Fibroblast of pulmonary artery (primary cell): ENCODE results near the gene TBC1D22B.

Experiments used
- DNase-seq: peaks from one replicate; pipeline ENCODE4 v3.0.0-alpha.2; 2010; ENCODE audit warnings: low read depth
- H3K4me3 ChIP-seq: replicated peaks from 2 replicates; pipeline ENCODE4 v1.5.1; 2011; ENCODE audit warnings: low read depth, mild to moderate bottlenecking, control low read depth, low read length, moderate library complexity
- TF ChIP-seq, protein P1 (sequence below): IDR thresholded peaks from 2 replicates; pipeline ENCODE4 v1.5.1; 2011; ENCODE audit warnings: mild to moderate bottlenecking, control low read depth, low read length, inconsistent platforms; ENCODE audit errors: missing control alignments

TBC1D22B gene

DNA sequence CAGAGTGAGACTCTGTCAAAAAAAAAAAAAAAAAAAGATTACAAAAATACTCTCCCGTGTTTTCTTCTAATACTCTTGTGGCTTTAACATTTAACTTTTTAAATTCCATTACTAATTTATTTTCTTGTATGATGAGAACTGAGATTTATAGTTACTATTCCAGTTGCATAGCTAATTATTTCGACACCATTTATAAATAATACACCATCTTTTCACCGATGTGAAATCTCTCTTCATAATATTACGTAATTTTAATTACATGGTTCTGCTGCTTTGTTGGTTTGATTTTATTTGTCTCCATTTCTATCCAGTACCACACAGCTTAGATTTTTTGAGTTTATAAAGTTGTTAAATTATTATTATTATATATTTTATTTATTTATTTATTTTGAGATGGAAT lies 42.4 kb downstream of the TBC1D22B start:
- DNase-seq, result no peak
- no peak overlapping the region for H3K4me3 ChIP-seq
- TF ChIP-seq, protein P1, sequence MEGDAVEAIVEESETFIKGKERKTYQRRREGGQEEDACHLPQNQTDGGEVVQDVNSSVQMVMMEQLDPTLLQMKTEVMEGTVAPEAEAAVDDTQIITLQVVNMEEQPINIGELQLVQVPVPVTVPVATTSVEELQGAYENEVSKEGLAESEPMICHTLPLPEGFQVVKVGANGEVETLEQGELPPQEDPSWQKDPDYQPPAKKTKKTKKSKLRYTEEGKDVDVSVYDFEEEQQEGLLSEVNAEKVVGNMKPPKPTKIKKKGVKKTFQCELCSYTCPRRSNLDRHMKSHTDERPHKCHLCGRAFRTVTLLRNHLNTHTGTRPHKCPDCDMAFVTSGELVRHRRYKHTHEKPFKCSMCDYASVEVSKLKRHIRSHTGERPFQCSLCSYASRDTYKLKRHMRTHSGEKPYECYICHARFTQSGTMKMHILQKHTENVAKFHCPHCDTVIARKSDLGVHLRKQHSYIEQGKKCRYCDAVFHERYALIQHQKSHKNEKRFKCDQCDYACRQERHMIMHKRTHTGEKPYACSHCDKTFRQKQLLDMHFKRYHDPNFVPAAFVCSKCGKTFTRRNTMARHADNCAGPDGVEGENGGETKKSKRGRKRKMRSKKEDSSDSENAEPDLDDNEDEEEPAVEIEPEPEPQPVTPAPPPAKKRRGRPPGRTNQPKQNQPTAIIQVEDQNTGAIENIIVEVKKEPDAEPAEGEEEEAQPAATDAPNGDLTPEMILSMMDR, result no peak

DNA sequence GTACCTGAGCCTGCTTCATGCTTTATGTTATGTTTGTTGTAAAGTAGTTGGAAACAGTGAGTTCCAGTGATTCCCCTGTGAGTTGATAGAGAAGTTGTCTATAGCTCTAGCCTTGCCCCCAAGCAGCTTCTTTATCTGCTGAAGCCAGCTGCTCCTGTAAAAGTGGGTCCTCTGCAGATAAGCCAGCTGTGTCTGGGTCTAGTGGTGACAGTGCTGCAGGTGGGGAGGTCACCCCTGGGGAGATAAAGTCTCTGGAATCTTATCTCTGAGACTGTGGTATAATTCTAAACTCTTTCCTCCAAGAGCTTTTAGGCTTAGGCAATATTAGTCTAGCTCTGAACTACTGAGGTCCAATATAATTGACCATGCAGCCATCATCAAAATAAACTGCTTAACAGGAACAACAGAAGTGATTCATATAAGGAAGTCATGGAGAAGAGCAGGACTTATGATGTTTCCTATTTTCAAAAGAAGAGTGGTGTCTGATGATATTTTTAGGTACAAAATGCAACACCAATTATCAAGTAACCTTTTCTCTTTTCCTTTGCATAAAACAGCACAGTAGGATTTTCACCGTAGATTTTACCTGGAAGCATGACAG lies 44.6 kb downstream of the TBC1D22B start:
- no peak for DNase-seq
- TF ChIP-seq, protein P1, result no peak
- H3K4me3 ChIP-seq, result no peak overlapping the region

DNA sequence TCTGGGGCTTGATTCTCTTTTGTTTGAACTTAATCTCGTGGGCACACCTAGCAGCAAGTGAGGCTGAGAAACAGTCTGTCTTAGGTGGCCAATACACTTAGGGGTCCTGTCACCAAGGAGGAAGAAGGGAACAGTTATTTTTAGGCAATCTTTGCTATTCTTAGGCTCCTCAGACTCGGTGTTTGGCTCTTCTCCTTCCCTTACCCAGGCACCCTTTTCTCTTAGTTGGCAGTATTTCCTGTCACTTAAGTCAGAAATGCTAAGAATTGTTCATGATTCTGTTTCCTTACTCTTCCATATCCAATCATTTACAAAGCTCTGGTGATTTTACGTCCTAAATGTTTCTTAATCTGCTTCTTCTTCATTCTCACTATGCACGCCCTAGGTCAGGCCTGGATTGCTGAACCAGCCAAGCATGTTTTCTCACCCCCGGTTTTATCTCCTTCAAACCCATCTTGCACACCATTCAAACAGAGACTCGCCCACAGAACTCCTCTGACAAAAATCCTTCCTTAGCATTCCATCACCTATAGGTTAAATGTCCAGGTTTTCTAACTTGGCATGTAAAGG lies 45.6 kb downstream of the TBC1D22B start:
- no peak for DNase-seq
- TF ChIP-seq, protein P1, result no peak
- H3K4me3 ChIP-seq, result no peak overlapping the region

DNA sequence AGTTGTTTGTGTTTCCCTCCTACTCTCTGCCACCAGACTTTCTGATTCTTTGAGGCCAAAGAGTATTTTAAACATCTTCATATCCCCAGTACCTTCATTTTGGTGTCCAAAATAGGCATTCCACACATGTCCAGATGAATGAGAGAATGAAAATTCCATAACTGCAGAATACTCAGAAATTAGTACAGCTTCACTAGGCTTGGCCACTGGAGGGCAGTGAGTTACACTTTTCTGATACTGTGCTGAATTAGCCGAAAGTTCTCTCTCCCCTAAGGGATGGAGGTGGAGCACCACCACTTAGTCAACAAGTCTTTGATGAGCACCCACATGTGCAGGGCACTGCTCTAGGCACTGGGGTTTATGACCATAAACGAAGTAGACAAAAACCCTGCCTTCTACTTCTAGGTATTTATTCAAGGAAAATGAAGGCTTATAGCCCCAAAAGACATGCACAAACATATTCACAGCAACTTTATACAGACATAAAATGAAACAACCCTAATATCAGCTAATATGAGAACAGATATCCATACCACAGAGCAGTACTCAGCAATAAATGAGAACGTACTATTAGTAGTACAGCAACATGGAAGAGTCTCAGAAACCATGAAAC lies 46.4 kb downstream of the TBC1D22B start:
- peak; percentile 68 for DNase-seq
- TF ChIP-seq, protein P1, result peak; percentile 77

DNA sequence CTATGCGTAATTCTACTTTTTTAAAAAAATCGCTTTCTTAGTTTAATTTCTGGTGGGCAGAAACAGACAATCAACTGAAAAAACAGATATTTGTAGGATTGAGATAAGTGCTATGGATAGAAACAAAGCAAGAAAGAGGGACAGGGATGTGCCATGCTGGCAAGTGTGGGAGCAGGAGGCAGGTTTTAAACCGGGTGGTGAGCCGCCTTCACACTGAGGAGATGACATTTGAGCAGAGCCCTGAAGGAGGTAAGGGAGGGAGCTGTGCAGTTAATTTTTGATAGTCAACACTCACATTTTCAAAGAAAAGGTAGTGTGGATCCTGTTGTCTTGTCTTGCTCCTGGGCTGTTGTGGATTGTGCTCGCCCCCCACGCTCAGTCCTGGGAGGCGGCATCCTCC lies 47.2 kb downstream of the TBC1D22B start:
- DNase-seq, result no peak
- TF ChIP-seq, protein P1, result no peak
- no peak overlapping the region for H3K4me3 ChIP-seq

More for the DNA sequence above, 46.4 kb downstream of the TBC1D22B start:
- H3K4me3 ChIP-seq, result no peak overlapping the region

DNA sequence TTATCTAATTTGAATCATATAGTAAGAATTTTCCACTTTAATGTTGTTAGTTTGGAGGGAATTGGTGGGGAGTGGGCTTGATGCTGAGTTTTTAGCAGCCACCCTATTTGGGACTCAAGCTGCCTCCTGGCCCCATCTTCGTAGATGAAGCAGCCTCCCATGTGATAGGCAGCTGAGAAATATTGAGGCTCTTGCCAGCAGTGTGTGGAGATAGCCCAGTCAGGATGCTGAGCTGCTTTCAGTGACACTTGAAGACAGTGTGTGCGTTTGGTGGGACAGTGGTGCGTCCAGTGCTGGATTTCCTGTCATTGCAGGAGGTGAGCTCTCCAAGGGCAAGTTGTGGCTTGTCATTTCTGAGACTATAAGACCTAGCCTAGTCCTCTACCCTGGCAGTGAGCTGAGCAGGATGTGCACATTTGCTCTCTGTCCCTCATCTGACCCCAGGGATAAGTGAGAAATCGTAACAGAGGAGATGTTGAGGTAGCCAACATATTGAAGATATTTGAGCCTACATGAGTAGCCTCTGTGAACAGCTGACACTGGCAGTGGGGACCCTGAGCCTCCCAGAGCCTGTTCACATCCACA lies 48.4 kb downstream of the TBC1D22B start:
- TF ChIP-seq, protein P1, result no peak
- H3K4me3 ChIP-seq, result no peak overlapping the region
- DNase-seq, result no peak
